Erythroblast (primary cell): ENCODE results near the gene SERPINI2.

Experiments
- GATA1 ChIP-seq: IDR thresholded peaks from 2 replicates; pipeline ENCODE4 v1.6.1; 2011; ENCODE audit warnings: low read depth, mild to moderate bottlenecking, control low read depth, low read length, moderate library complexity
- POLR2A ChIP-seq: IDR thresholded peaks from 2 replicates; pipeline ENCODE4 v1.6.1; 2011; ENCODE audit warnings: mild to moderate bottlenecking, low read length

DNA sequence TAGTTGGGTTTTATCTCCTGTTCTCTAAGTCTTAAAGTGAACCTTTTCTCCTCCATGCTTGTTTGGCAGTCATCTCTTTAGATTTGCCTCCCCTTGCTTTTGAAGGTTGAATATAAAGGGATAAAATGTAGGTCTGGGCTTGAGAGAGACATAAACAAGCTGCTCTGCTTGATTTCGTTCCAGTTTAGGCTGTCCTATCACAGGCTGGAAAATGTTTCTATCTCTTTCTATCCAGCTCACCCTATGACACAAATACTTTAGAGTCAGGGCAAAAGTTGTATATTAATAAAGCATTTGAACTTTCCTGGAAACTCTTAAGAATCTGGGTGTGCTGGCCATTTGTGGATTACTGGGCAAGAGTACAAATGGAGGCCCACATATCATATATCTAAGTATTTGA is 64.2 kb downstream of the SERPINI2 start:
- no peak for TF ChIP-seq POLR2A
- no peak for TF ChIP-seq GATA1
